Neuronal stem cell (in vitro differentiated cells): ENCODE results near the gene UBALD1.

Experiments used
- DNase-seq: peaks from one replicate; pipeline ENCODE4 v3.0.0-alpha.2; 2013; ENCODE audit warnings: low spot score
- H2AFZ ChIP-seq: one replicate; pipeline ENCODE4 v1.6.1; 2013; ENCODE audit warnings: mild to moderate bottlenecking, low read length, inconsistent platforms
- H2AK5ac ChIP-seq: 2 replicates; pipeline ENCODE4 v1.6.1; 2013; ENCODE audit warnings: low read depth, mild to moderate bottlenecking, inconsistent platforms, low read length, moderate library complexity, mixed read lengths
- H2BK120ac ChIP-seq: 2 replicates; pipeline ENCODE4 v1.6.1; 2013; ENCODE audit warnings: low read depth, mild to moderate bottlenecking, inconsistent platforms, low read length, moderate library complexity, mixed read lengths
- H2BK12ac ChIP-seq: one replicate; pipeline ENCODE4 v1.6.1; 2013; ENCODE audit warnings: low read length, inconsistent platforms
- H2BK15ac ChIP-seq: 2 replicates; pipeline ENCODE4 v1.6.1; 2013; ENCODE audit warnings: mild to moderate bottlenecking, low read length, inconsistent platforms, mixed read lengths
- H2BK5ac ChIP-seq: one replicate; pipeline ENCODE4 v1.6.1; 2013; ENCODE audit warnings: inconsistent platforms, mild to moderate bottlenecking, low read length, moderate library complexity
- H3K14ac ChIP-seq: one replicate; pipeline ENCODE4 v1.6.1; 2013; ENCODE audit warnings: low read length, inconsistent platforms
- H3K18ac ChIP-seq: 2 replicates; pipeline ENCODE4 v1.6.1; 2013; ENCODE audit warnings: low read length, inconsistent platforms
- H3K23ac ChIP-seq: 2 replicates; pipeline ENCODE4 v1.6.1; 2013; ENCODE audit warnings: low read depth, mild to moderate bottlenecking, mixed read lengths, low read length, inconsistent platforms; ENCODE audit not compliant: poor library complexity
- H3K27ac ChIP-seq: replicated peaks from 3 replicates; pipeline ENCODE4 v1.5.1; 2013; ENCODE audit warnings: low read length, inconsistent platforms
- H3K27me3 ChIP-seq, 3 experiments: 2 replicates each; pipeline ENCODE4 v1.6.1; 2013; ENCODE audit warnings: low read length in 3 of 3, mild to moderate bottlenecking in 2 of 3, inconsistent platforms in 1 of 3, low read depth in 1 of 3, mixed read lengths in 1 of 3, moderate library complexity in 1 of 3; ENCODE audit not compliant: control insufficient read depth in 3 of 3, insufficient read depth in 3 of 3
- H3K36me3 ChIP-seq, 2 donors: replicated peaks in 1 of 2; 2 replicates each; pipeline ENCODE4 v1.6.1; 2013; ENCODE audit warnings: low read length in 2 of 2; ENCODE audit not compliant: control insufficient read depth in 2 of 2, insufficient read depth in 2 of 2
- H3K4ac ChIP-seq: 2 replicates; pipeline ENCODE4 v1.6.1; 2013; ENCODE audit warnings: inconsistent platforms, mild to moderate bottlenecking, low read length, moderate library complexity
- H3K4me1 ChIP-seq, 2 donors: 1 replicate in 1 of 2; 2 replicates in 1 of 2; pipeline ENCODE4 v1.6.1; 2013; ENCODE audit warnings: low read length in 2 of 2, low read depth in 1 of 2; ENCODE audit not compliant: control insufficient read depth in 2 of 2, insufficient read depth in 1 of 2
- H3K4me2 ChIP-seq: one replicate; pipeline ENCODE4 v1.6.1; 2013; ENCODE audit warnings: mild to moderate bottlenecking, low read length, inconsistent platforms; ENCODE audit not compliant: insufficient read depth, poor library complexity, severe bottlenecking
- H3K4me3 ChIP-seq, 2 donors: 2 replicates each; pipeline ENCODE4 v1.5.1; 2013; ENCODE audit warnings: low read length in 2 of 2, mild to moderate bottlenecking in 2 of 2, inconsistent platforms in 1 of 2, moderate library complexity in 1 of 2
- H3K79me1 ChIP-seq: one replicate; pipeline ENCODE4 v1.6.1; 2013; ENCODE audit warnings: low read depth, mild to moderate bottlenecking, inconsistent platforms, low read length, moderate library complexity
- H3K9ac ChIP-seq: one replicate; pipeline ENCODE4 v1.6.1; 2013; ENCODE audit warnings: mild to moderate bottlenecking, low read depth, low read length, inconsistent platforms; ENCODE audit not compliant: poor library complexity
- H3K9me3 ChIP-seq, 2 donors: replicated peaks in 1 of 2; 2 replicates each; pipeline versions ENCODE3 to v1.6.1; 2013; ENCODE audit warnings: low read length in 2 of 2, mild to moderate bottlenecking in 2 of 2, inconsistent platforms in 1 of 2, low read depth in 1 of 2, mixed read lengths in 1 of 2, moderate library complexity in 1 of 2; ENCODE audit not compliant: control insufficient read depth in 2 of 2, insufficient read depth in 1 of 2
- H4K8ac ChIP-seq: one replicate; pipeline ENCODE4 v1.6.1; 2013; ENCODE audit warnings: low read depth, mild to moderate bottlenecking, inconsistent platforms, low read length, moderate library complexity
- H4K91ac ChIP-seq: one replicate; pipeline ENCODE4 v1.6.1; 2013; ENCODE audit warnings: low read length, low read depth, mild to moderate bottlenecking, inconsistent platforms; ENCODE audit not compliant: poor library complexity
- WGBS, 2 donors: extraction: QIAGEN DNeasy Blood & Tissue Kit; methylation state at CpG; one replicate each; pipeline ENCODE4 v1.1.7; 2013; ENCODE audit warnings: missing lambda C conversion rate in 2 of 2, mixed read lengths in 1 of 2; ENCODE audit not compliant: insufficient read length in 2 of 2, insufficient replicate concordance in 1 of 2; ENCODE audit errors: extremely low coverage in 2 of 2; 5-methylcytosine and 5-hydroxymethylcytosine counted together

The UBALD1 gene

DNA sequence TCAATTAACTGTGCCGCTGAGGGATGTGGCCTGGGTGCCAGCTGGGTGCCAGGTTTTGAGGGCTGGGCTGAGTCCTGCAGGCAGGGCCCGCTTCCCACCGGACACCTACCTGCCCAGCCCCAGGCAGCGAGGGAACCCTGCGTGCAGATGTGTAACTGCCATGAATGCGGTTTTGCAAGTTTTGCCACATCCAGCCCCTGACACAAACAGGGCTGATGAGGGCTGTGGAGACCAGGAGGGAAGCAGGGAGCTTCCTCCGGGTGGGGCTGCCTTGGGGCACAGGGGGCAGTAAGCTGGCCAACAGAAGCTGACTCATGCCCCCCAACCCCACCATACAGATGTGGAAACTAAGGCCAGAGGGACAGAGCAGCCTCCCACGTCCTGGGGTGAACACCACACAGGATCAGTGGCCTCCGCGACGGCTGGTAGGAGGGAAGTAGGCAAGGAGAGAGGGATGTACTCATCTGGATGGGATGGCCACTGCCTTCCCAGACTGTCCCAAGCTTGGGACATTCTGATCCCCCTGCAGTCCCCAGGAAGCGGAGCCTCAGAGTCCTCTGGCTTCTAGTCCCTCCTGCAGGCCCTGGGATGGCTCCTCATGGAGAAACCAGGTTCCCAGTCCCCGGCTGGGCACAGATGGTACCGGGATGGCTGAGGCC lies 1.6 kb downstream of the UBALD1 start:
- peaks cover 0 to 10% of the 10 kb centered on the region in 2 donors for H3K36me3 ChIP-seq
- H3K4me3 ChIP-seq, result peak overlapping the region in 1 of 2 donors; percentile 94
- H3K9ac ChIP-seq, result no peak overlapping the region
- no peak overlapping the region for H3K27ac ChIP-seq
- no peak overlapping the region for H3K18ac ChIP-seq
- no CpG with 5 or more reads among the region's 14 CpGs for WGBS, 2 donors
- no peak for DNase-seq
- peak overlapping the region; percentile 39 for H2AK5ac ChIP-seq
- no peak overlapping the region for H3K23ac ChIP-seq
- H2BK15ac ChIP-seq, result no peak overlapping the region
- no peak overlapping the region for H2BK5ac ChIP-seq
- peak overlapping the region; percentile 94 for H2AFZ ChIP-seq
- H3K4ac ChIP-seq, result no peak overlapping the region
- peak overlapping the region; percentile 94 for H3K4me2 ChIP-seq
- H3K79me1 ChIP-seq, result peaks cover 14% of the 10 kb centered on the region
- H2BK12ac ChIP-seq, result no peak overlapping the region
- peaks cover 11 to 16% of the 10 kb centered on the region in 2 donors for H3K4me1 ChIP-seq
- H3K27me3 ChIP-seq, result peaks cover 0 to 6% (median 0%) of the 10 kb centered on the region in 3 experiments
- H3K9me3 ChIP-seq, result no peaks in the 10 kb centered on the region
- no peak overlapping the region for H4K91ac ChIP-seq
- H2BK120ac ChIP-seq, result no peak overlapping the region
- H4K8ac ChIP-seq, result no peak overlapping the region
- peak overlapping the region; percentile 11 for H3K14ac ChIP-seq

DNA sequence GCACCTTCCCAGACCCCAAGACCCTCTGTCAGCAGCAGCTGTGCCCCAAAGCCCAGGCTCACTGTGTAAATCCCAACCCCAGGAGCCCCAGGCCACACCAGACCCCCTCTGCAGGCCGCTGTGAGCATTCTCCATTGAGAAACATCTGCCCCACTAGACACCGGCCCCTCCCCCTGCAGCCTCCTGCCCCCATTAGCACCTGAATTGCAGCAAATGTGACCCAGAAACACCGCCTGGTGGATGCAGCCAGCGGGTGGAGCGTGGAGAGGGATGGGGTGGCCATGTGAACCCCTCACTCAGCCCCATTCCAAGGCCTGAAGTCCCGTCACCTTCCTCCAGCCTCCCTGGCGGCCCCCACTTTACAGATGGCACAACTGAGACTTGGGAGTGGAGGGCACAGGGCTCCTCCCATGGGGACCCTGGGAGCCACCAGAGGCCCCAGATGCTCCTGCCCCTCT lies 2.2 kb downstream of the UBALD1 start:
- Histone ChIP-seq H3K4me3 (peak overlapping the region in 1 of 2 donors; percentile 57), H2BK120ac (no peak overlapping the region), H4K91ac (no peak overlapping the region), H3K27ac (no peak overlapping the region), H3K9ac (no peak overlapping the region), H3K4me1 (peaks cover 11 to 16% of the 10 kb centered on the region in 2 donors), H2BK15ac (no peak overlapping the region), H3K27me3 (peaks cover 0 to 6% (median 0%) of the 10 kb centered on the region in 3 experiments), H3K23ac (no peak overlapping the region), H3K14ac (no peak overlapping the region), H2AFZ (no peak overlapping the region), H3K18ac (peak overlapping the region; percentile 27), H2BK5ac (no peak overlapping the region), H3K9me3 (no peaks in the 10 kb centered on the region), H3K4ac (no peak overlapping the region), H2AK5ac (no peak overlapping the region), H2BK12ac (no peak overlapping the region), H3K79me1 (peaks cover 14% of the 10 kb centered on the region), H4K8ac (no peak overlapping the region), H3K36me3 (peaks cover 5 to 16% of the 10 kb centered on the region in 2 donors), H3K4me2 (no peak overlapping the region)
- WGBS, 2 donors, result no CpG with 5 or more reads among the region's 7 CpGs
- DNase-seq, result no peak

GRCh38 chr16:4611337-4612021 lies 3.2 kb downstream of the UBALD1 start:
- no peak overlapping the region for H2BK5ac ChIP-seq
- H4K91ac ChIP-seq, result no peak overlapping the region
- H3K18ac ChIP-seq, result no peak overlapping the region
- H3K4me3 ChIP-seq, result no peak overlapping the region
- no peak overlapping the region for H3K27ac ChIP-seq
- peaks cover 0 to 6% (median 0%) of the 10 kb centered on the region in 3 experiments for H3K27me3 ChIP-seq
- no peak overlapping the region for H3K4me2 ChIP-seq
- no peak overlapping the region for H2BK120ac ChIP-seq
- no peak overlapping the region for H4K8ac ChIP-seq
- H3K79me1 ChIP-seq, result peaks cover 14% of the 10 kb centered on the region
- no peak overlapping the region for H3K4ac ChIP-seq
- no peak overlapping the region for H2AFZ ChIP-seq
- no CpG with 5 or more reads among the region's 22 CpGs for WGBS, 2 donors
- peak overlapping the region; percentile 37 for H2AK5ac ChIP-seq
- no peak overlapping the region for H3K9ac ChIP-seq
- peak overlapping the region; percentile 73 for H3K23ac ChIP-seq
- no peak overlapping the region for H2BK12ac ChIP-seq
- H3K14ac ChIP-seq, result peak overlapping the region; percentile 56
- no peak overlapping the region for H2BK15ac ChIP-seq
- H3K9me3 ChIP-seq, result no peaks in the 10 kb centered on the region
- H3K36me3 ChIP-seq, result peaks cover 5 to 19% of the 10 kb centered on the region in 2 donors
- H3K4me1 ChIP-seq, result peaks cover 11 to 13% of the 10 kb centered on the region in 2 donors
- DNase-seq, result no peak
